HG02970 (cell line): Measurements from ENCODE around the gene MRPS21.
A peak's percentile ranks its signal among the peaks of the same experiment; 100 is the strongest.

Experiments used
- ATAC-seq: cut with Tn5 transposase; IDR thresholded peaks from one replicate; pipeline ENCODE4 v1.9.1; 2021; ENCODE audit warnings: mild to moderate bottlenecking, moderate library complexity, moderate number of reproducible peaks; ENCODE audit not compliant: unreplicated experiment, low FRiP score

Gene MRPS21

DNA sequence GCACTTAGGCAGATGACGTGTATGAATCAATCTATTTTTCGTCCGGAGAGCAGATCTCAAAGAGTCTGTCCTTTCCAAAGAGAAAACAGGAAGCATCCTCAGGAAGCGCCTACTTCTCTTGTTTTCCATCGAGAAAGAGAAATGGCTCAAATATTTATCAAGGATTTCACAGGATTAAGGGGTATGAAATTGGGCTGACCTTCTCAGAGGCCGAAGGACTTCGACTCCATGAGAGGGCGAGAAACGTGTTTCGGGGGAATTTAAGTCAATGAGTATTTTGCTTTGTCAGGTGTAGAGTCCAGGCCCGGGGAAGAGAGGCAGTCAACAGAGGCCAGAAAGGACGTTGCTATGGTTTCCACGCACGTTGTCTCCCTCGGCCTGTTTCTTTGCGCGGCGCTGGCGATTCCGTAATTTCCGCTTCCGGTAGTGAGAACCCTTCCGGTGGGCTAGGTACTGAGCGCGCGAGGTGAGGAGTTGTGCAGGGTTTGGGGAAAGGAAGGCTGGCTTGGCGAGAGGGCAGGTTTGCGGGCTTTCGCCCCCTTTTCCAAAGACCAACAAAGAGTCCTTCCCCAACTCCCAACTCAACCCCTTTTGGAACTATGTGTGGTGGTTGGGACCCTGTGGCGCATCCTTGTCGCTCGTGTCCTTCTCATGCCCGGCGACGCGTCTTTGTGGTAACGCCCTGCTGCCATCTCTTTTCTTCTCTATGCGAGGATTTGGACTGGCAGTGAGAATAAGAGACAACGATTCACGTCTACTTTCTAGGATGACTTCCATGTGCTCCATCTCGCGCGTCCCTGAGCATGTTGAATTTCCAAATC, at the start of gene MRPS21:
Gene MRPS21, plus strand, starts transcription at position 429 of the 821 bp plus-strand sequence. CDS start 506 bp downstream, outside the sequence.
- peak; percentile 79 for ATAC-seq

DNA sequence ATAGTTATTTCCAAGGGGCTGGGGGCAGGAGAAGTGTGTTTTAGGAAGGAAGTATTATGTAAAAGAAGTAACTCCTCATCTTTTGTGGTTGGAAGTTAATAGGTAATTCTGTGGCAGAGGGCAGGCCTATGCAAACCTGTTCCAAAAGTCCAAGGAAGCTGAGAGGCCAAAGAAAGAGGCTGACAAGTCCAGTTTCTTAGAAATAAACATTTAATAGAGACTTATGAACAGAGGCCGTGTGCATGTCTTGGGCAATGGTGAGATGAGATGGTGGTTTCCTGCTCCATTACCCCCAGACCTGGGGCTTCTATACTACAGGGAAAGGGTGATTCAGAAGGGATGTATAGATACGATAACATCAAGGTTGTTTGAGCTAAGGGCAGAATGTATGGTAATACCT, 43.7 kb upstream of the MRPS21 start:
- ATAC-seq, result no peak

DNA sequence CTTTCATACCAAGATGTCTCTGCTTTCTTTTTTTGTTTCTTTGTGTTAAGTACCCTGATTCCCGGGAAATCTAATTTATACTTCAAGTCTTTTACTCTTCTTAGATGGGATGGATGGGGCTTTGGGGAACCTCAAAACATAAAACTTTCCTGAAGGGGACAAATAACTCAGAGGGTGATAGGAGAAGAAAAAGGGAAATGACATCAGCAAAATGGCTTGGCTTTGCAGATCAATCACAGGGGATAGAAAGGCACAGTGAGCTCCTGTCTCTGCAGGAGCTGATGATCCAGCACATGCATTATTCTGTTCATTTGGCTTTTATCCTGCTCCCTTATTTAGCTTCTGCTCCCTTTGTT, 37.5 kb upstream of the MRPS21 start:
- ATAC-seq, result no peak

DNA sequence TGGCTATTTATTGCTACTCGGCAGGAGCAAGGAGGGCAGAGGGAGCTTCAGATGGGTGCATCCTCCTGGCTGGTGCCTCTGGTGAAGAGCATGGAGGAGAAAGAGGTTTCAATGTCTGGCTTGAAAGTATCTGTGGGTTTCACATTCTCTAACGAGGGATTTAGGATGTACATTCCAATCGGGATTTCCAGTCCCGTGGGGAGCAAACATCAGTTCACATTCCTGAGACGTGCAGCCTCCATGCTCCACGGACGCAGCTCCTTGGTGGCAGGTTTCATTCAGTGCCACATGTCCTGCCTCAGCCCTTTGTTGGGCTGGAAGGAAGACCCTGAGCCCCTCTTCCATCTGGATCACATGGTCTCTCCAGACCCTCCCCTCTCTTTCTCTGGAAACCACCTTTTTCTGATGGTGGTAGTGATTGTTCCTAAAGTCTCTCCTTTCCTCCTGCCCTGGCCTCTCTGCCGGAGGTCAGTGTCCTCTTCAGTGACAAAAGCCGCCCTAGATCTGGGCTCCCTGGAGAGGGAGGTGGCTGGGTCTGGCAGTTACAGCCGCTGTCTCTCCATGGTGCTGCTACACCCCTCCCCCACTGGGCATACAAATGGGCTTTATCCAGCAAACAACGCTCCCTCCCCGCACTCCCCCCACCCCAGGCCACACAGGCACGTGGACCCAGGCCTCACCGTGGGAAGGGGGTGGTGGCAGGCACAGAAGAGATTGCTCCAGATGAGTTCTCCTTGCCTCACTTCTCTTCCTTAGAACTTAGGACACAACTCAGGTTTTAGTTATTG, 36.9 kb upstream of the MRPS21 start:
- no peak for ATAC-seq

DNA sequence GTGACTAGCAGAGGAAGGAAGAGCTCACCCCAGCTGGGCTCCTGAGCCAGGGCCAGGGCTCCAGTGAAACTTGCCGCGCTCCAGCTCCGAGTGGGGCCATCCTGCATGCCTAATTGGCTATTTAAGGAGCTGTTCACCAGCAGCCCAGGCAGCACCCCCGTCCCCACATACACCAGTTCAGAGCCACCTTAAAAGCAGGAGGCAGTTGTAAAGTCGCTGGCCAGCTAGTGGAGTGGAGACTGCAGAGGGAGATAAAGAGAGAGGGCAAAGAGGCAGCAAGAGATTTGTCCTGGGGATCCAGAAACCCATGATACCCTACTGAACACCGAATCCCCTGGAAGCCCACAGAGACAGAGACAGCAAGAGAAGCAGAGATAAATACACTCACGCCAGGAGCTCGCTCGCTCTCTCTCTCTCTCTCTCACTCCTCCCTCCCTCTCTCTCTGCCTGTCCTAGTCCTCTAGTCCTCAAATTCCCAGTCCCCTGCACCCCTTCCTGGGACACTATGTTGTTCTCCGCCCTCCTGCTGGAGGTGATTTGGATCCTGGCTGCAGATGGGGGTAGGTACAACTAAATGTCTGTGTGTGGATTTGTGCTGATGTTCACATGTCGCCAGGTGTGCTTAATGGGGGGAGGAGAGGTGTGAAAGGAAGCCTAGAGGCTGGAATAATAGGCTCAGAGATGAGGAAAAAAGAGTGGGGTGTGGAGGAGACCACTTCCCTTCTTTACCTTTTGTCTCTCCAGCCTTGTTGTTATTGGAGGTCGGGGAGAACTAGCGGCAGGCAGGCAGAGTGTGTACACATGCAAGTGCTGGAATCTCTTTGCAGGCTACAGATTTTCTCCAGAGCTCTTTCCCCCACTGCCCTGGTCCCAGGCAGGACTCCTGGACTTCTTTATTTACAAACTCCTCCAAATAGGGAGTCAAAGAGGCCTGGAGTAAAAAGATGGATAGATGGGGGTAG, 35.8 kb upstream of the MRPS21 start, which contains the start of gene CA14:
Gene CA14, plus strand, starts transcription at position 151 of the 962 bp plus-strand sequence. Its CDS starts 355 bp downstream, at position 506.
- no peak for ATAC-seq

DNA sequence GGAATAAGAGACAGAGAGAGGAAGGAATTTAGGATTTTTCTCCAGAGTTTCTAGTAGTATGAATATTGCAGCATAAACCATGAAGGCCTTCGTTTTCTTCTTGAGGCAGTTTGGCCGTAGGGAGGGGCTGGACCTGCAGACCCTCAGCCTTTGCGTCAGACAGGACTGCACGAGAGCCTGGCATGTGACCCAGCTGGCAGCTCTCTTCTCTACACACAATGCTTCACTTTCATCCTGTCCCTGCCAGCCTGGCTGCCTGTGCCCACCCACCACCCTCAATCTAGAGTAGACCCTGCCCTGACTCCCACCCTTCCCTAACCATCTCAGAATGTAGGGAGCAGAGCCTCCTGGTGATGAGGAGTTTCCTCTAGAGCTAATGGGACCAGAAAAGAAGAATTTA, 34.4 kb upstream of the MRPS21 start:
- no peak for ATAC-seq

DNA sequence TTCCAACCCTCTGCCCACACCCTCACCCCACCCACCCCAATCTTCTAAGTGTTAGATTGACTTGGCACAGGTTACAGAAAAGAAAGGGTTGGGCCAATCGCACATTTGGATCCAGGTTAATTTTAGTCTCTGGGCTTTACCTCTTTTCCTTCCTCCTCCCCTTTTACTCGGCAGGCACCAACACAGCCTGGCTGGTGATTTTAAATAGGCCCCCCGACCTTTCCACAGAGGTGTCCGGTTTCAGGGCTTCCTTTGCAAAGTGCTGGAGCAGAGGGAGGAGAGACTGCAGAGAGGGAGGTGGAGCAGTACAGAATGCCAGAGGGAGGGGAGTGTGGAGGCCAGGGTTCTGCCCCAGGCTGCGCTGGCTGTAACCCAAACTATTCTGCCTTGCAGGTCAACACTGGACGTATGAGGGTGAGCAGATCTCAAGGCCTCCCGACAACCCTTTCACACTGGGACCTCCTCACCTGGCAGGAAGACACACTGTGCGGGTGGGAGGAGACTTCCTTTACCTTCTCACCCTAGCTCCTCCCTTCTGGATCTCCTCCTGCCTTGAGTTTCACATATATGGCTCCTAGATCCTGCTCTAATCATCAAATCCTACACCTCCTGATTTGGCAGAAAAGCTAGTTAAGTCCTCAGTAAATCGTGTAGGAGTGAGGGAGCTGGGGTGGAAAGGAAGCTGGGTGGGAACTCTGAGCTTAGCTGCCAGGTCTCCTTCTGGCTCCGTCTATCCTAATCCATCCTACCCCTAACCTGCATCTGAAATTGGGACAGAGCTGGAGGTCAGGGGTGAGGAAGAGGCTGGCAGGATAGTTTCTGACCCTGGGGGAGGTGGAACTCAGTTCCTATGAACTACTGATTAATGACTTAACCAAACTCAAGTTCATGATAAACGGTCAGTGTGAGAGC, 33.6 kb upstream of the MRPS21 start:
- ATAC-seq, result no peak

DNA sequence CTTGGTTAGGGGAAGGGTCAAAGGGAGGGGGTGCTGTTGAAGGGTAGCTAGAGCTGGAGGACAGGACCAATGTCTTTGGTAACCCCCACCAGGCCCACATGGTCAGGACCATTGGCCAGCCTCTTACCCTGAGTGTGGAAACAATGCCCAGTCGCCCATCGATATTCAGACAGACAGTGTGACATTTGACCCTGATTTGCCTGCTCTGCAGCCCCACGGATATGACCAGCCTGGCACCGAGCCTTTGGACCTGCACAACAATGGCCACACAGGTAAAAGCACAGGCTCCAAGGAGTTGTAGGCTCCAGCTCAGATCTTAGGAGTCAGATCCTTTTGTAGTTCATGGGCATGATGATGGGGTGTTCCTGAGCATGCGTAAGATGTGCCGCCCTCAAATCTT, 32.3 kb upstream of the MRPS21 start:
- ATAC-seq, result no peak

DNA sequence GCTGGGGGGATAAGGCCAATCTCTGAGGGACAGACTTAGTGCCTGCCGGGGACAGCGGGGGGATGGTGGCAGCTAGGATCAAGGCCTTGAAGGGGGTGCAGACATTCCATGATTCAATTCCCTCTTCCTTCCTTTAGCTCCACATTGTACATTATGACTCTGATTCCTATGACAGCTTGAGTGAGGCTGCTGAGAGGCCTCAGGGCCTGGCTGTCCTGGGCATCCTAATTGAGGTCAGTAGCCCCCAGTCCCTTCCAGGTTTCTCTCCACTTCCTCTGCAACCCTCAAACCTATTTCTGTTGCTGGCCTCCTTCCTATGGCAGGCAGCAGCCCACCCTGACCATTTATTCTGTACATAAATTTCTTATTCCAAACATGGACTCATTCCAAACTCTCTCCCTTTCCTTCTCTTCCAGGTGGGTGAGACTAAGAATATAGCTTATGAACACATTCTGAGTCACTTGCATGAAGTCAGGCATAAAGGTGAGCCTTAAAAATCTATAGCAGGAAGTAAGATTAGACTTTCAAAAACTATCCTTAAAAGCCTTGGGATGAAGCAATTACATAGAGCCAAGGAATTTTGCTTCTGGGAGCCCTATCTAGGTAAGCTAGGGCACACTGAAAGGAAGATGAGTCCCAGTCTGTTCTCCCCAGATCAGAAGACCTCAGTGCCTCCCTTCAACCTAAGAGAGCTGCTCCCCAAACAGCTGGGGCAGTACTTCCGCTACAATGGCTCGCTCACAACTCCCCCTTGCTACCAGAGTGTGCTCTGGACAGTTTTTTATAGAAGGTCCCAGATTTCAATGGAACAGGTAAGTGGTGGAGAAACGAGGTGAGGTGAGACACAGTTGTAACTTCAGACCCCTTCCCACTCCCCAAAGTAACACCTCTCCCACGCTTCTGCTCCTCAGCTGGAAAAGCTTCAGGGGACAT, 31.0 kb upstream of the MRPS21 start:
- ATAC-seq, result no peak

DNA sequence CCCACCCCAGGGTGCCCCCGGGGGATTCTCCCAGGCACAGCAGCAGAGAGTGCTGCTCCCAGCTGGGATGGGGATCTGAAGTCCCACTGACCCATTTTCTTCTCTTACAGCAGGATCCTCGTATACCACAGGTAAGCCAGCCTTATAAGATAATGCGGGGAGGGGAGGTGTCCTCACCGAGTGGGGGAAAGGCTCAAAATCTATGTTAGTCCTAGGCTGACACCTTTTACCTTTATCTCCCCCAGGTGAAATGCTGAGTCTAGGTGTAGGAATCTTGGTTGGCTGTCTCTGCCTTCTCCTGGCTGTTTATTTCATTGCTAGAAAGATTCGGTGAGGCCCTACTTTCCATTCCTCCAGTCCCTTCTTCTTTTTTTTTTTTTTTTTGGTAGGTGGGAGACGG, 30.1 kb upstream of the MRPS21 start:
- ATAC-seq, result no peak

DNA sequence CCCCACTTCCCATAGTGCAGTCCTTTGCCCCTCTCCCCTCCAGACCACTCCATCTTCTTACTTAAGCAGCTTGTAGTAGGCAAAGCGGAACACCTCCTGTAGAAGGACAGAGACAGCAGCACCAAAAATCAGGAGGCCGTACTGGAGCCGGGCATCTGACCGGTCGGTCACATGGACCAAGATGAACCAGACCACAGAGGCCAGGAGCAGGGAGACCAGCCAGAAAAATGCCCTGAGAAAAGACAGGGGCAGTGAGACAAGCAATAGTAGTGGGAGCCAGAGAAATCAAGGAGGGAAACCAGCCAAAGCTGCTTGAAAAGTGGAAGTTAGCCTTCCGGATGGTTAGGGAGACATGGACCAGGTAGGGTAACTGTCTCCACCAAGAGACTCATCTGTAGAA, 25.8 kb upstream of the MRPS21 start:
- ATAC-seq, result no peak

DNA sequence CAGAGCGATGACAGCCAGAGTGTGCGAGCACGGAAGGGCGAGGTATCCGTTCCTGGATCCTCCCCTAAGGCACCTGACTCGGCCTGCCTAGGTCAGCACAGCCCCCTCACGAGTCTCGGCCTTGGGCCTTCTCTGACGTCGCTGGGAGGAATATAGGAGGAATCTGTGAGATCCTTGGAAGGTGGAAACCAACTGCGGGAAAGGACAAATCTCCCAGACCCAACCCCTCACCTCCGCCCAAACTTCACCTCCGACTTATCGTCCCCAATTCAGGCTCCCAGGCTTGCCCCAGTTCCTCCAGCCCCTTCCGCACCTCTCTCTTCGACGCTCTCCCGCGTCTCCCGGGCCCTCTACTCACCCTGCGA, 25.3 kb upstream of the MRPS21 start:
- ATAC-seq, result peak; percentile 11

DNA sequence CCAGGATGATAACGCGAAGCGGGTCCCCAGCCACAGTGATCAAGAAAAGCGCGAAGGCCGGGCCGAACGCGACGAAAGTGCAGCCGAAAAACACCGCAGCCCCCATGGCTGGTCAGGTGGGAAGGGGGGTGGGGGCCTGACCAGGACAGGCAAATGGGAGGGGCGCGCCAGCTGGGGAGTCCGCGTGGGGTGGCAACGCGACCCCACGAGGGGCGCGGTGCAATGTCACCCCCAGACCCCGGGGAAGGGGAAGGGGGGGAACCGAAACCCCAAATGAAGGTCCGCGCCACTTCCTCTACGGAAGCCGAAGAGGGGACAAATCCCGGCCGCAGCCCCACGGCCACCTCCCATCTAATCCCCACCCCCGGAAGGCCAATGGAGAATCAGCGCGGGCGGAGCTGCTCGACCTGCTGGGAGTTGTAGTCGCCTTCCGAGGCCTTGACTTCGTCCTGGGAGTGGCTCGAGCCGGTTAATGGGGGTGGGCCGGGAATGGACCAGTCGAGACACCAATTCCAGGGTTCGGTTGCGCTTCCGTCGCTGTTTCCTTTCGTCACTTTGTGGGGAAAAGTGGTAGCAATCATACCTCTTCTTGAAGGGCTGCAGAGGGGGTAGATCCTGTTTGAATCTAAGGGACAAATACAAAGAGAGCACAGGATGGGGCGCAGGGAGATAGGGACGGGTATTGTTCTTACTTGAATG, 24.8 kb upstream of the MRPS21 start, which contains the start of gene APH1A:
Gene APH1A, minus strand, starts transcription at position 312 of the 699 bp plus-strand sequence. Its CDS starts 206 bp downstream, at position 106.
- ATAC-seq, result peak; percentile 77

DNA sequence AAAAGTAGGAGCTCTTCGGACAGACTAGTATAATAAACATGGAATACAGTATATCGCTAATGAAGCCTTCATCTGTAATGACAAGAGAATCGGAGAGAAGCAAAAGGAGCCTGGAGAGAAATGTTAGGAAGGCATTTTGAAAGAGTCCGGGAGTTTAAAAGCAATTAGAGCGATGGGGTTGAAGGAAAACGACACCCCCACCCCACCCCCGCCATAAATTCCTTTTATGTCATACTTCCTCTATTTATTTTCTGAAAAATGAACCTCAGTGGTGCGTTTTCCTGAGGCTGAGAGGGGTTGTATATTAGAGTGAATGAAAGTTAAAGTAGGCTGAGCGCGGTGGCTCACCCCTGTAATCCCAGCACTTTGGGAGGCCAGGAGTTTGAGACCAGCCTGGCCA, 24.2 kb upstream of the MRPS21 start:
- ATAC-seq, result no peak

DNA sequence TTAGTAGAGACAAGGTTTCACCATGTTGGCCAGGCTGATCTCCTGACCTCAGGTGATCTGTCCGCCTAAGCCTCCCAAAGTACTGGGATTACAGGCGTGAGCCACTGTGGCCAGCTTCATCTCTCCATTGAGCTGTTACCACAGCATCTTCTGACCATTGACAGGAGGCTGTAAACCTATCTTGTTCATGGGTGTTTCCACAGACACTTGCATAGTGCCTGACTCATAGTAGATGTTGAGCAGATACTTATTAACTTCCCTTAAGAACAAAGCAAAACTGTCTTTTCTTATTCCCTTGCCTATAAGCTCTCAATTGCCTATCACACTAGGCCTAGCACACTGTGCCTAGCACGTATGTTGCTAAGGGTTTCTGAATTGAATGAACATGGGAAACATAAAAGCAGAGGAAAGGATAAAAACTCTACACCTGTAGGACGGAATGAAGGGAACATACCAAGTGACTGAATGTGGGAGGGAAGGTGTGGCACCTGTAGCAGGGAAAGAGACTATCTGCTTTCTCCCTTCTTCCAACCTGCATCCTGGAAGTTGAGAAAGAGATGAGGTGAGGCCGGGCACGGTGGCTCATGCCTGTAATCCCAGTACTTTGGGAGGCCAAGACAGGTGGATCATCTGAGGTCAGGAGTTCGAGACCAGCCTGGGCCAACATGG, 22.2 kb upstream of the MRPS21 start:
- ATAC-seq, result no peak

DNA sequence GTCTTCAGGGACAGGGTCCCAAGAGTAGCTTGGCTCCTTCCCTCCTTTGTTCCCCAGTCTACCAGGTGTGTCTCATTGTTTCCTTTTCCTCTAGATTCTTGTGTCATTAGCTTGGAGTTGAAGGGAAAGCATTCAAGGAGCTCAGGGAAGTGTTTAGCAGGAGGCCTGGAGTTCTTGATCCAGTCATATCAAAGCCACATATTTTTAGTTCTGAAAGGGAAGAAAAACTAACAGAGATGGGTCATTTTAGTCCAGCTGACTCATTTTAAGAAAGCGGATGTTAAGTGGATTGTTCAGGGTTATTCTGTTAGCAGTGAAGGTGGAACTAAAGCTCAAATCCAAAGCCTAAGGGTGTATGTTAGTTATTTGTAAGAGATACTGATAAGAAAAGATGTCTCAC, 20.4 kb upstream of the MRPS21 start:
- ATAC-seq, result no peak

DNA sequence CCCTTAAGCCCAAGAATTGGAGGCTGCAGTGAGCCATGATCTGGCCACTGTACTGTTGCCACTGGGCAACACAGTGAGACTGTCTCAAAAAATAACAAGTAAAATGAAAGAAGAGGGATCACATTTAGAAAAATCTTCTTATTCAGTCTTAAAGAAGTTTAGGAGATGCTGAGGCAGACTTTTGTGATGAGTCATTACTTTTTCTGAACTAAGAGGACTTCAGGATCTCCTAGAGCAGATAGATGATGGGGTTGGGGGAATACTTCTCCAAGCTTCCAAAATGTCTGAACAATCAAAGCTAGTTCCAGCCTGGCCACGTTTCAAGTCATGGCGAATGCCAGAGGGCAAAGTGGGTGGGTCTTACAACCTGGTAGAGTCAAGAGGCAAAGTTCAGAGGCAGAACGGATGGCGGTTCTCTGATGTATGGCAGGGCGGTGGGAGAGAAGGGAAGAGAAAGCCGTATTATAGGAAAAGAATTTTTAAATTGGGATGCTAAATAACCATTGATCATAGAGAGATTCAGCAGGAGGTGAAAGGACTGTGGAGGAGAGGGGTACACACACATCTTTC, 13.4 kb upstream of the MRPS21 start:
- ATAC-seq, result no peak
